CD4-positive, alpha-beta T cell (primary cell): ENCODE data around the gene NABP2. TPM values are rescaled to one million over a fixed set of nuclear protein-coding genes. Genes with fewer than 3 reads are reported as not detected.

ENCODE experiments used
- ATAC-seq: fragments of 200-7000 bp; cut with Tn5 transposase; one replicate; pipeline ENCODE4 v1.10.0; 2022; ENCODE audit warnings: mild to moderate bottlenecking; ENCODE audit not compliant: poor library complexity
- CTCF ChIA-PET: fragments of 350-600 bp; sonication (Branson Sonifier 250); formaldehyde crosslinking; loops from one replicate; lab custom pipeline; 2021; ENCODE audit warnings: antibody characterized with exemption, inconsistent platforms; lab: Charles Lee
- POLR2A ChIA-PET: fragments of 350-600 bp; sonication (Branson Sonifier 250); formaldehyde crosslinking; loops from one replicate; lab custom pipeline; 2021; ENCODE audit warnings: antibody characterized with exemption, inconsistent platforms; lab: Charles Lee
- DNase-seq, 14 experiments: peaks; one replicate each; pipeline ENCODE4 v3.0.0-alpha.2; 2013 to 2020; ENCODE audit warnings: mixed read lengths in 2 of 14
- H3K27ac ChIP-seq, 2 donors: one replicate each; pipeline versions ENCODE4 v1.5.1 to v1.7.0; 2013; ENCODE audit warnings: low read length in 2 of 2, low read depth in 1 of 2, mild to moderate bottlenecking in 1 of 2
- H3K27me3 ChIP-seq, 2 experiments: 1 replicate in 1 of 2; 2 replicates in 1 of 2; pipeline versions ENCODE4 v1.6.1 to v1.7.0; 2013; ENCODE audit warnings: low read length in 2 of 2, control low read depth in 1 of 2, mild to moderate bottlenecking in 1 of 2, moderate library complexity in 1 of 2; ENCODE audit not compliant: insufficient read depth in 2 of 2, control insufficient read depth in 1 of 2
- H3K36me3 ChIP-seq: one replicate; pipeline ENCODE4 v1.6.1; 2013; ENCODE audit warnings: low read length, control low read depth; ENCODE audit not compliant: insufficient read depth
- H3K4me1 ChIP-seq: one replicate; pipeline ENCODE4 v1.6.1; 2013; ENCODE audit warnings: low read length, control low read depth; ENCODE audit not compliant: insufficient read depth
- H3K4me3 ChIP-seq: one replicate; pipeline ENCODE4 v1.5.1; 2013; ENCODE audit warnings: mild to moderate bottlenecking, low read length, moderate library complexity
- H3K9me3 ChIP-seq, 2 experiments: 1 replicate in 1 of 2; 2 replicates in 1 of 2; pipeline versions ENCODE4 v1.6.1 to v1.7.0; 2013; ENCODE audit warnings: low read length in 2 of 2, mild to moderate bottlenecking in 2 of 2, control low read depth in 1 of 2, moderate library complexity in 1 of 2; ENCODE audit not compliant: control insufficient read depth in 1 of 2, insufficient read depth in 1 of 2
- H3K27ac Mint-ChIP-seq: one replicate; pipeline ENCODE4 v1.8.0; 2020; ENCODE audit warnings: mixed read lengths
- H3K27me3 Mint-ChIP-seq: one replicate; pipeline ENCODE4 v1.8.0; 2021; ENCODE audit warnings: mixed read lengths
- H3K36me3 Mint-ChIP-seq: one replicate; pipeline ENCODE4 v1.8.0; 2021; ENCODE audit warnings: low read depth, mixed read lengths
- H3K4me1 Mint-ChIP-seq: one replicate; pipeline ENCODE4 v1.8.0; 2021; ENCODE audit warnings: low read depth, mixed read lengths
- H3K4me3 Mint-ChIP-seq: one replicate; pipeline ENCODE4 v1.8.0; 2020; ENCODE audit warnings: mild to moderate bottlenecking, mixed read lengths
- H3K9me3 Mint-ChIP-seq: one replicate; pipeline ENCODE4 v1.8.0; 2020; ENCODE audit warnings: mixed read lengths
- intact Hi-C, 2 experiments: fragments of 100-400 bp; cut with DNase I in 1 of 2; cut with micrococcal nuclease in 1 of 2; formaldehyde crosslinking; loops; one replicate each; pipeline versions ENCODE4 v1.15.1 to v1.9.0; 2023 to 2025; cut with DNase I, micrococcal nuclease
- total RNA-seq, 174 experiments: library from RNA in 2 of 174; stranded (reverse) in 2 of 174; gene quantifications; one replicate each; pipeline ENCODE4 v1.2.3 and lab custom pipeline; 2021 to 2026
- TF ChIP-seq, protein P1 (sequence below): fragments of 200-600 bp; IDR thresholded peaks from one replicate; pipeline ENCODE4 v1.8.0; 2022; ENCODE audit warnings: antibody characterized with exemption, mild to moderate bottlenecking

NABP2 gene
- total RNA-seq, 2 experiments from 2014 or later = 7.6 to 9.1 TPM

DNA sequence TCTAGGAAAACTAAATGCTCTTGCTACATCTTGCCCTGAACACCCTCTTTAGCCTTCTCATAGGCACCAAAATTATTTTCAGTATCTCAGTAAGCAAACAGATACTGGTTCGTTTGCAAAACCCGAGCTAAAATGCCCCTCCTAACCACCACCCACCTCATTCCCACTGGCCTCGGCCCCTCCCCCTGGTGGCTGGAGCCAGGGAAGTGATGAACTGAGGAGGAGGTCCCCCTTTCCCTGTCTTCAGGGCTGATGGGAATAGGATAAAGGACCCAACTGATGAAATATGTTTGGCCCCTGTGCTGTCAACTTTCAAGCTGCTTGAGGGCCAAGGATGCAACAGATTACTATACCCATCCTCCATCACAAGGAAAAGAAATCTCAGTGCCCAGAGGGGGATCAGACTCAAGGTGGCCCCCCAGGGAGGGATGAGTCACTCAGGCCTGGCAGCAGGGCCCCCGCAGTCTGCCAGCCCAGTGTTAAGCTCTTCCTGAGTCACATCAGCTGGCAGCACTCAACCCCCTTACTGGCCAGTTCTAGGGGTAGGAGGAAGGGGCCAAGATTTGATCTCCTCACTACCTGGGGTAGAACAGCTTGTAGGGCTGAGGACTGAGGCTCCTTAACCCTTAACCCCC is 32.3 kb downstream of the NABP2 start:
- Mint-ChIP-seq H3K4me1 (peaks cover 20% of the 10 kb centered on the region), H3K27ac (peak overlapping the region; percentile 39), H3K27me3 (no peaks in the 10 kb centered on the region), H3K36me3 (peaks cover 49% of the 10 kb centered on the region), H3K9me3 (no peaks in the 10 kb centered on the region), H3K4me3 (peak overlapping the region; percentile 87)
- POLR2A ChIA-PET = interaction anchor here (0.6 to 2.7 kb wide), 4 partner anchors 10 to 384 kb away, joined by 3 to 19 read pairs (median 4); partner anchors contain the start of genes PA2G4 and RNF41
- Histone ChIP-seq H3K27ac (no peak overlapping the region), H3K36me3 (peaks cover 55% of the 10 kb centered on the region), H3K4me3 (no peak overlapping the region), H3K4me1 (peaks cover 27% of the 10 kb centered on the region), H3K9me3 (no peaks in the 10 kb centered on the region), H3K27me3 (no peaks in the 10 kb centered on the region)
- TF ChIP-seq, protein P1, sequence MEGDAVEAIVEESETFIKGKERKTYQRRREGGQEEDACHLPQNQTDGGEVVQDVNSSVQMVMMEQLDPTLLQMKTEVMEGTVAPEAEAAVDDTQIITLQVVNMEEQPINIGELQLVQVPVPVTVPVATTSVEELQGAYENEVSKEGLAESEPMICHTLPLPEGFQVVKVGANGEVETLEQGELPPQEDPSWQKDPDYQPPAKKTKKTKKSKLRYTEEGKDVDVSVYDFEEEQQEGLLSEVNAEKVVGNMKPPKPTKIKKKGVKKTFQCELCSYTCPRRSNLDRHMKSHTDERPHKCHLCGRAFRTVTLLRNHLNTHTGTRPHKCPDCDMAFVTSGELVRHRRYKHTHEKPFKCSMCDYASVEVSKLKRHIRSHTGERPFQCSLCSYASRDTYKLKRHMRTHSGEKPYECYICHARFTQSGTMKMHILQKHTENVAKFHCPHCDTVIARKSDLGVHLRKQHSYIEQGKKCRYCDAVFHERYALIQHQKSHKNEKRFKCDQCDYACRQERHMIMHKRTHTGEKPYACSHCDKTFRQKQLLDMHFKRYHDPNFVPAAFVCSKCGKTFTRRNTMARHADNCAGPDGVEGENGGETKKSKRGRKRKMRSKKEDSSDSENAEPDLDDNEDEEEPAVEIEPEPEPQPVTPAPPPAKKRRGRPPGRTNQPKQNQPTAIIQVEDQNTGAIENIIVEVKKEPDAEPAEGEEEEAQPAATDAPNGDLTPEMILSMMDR = no peak
- ATAC-seq (no peak), DNase-seq (no peak)
- intact Hi-C loops = loop anchor here (2.0 to 5.0 kb wide), 4 partner anchors 32 to 214 kb away; partner anchors contain the start of genes NABP2 (in 2 of the 2), RNF41 (in 1 of the 2) and RPS26 (in 1 of the 2)
- CTCF ChIA-PET = no interaction called here

DNA sequence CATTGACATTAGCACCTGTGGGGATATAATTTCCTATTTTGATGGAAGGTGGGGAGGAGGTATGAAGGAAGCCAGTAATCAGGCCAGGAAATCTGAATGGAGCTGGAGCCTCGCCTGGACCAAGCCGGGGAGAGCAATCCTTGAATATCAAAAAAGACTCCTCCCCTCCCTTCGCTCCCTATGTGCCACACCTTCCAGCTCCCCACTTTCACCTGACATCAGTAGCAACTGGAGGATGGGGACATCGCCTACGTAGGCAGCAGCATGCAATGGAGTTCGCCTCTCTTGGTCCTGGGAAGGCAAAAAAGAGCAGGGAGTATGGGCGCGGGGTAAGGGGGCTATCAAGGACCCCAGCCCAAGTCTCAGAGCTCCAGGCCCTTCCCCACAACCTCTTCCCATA is 32.9 kb downstream of the NABP2 start:
- Histone ChIP-seq H3K36me3 (peaks cover 49% of the 10 kb centered on the region), H3K9me3 (no peaks in the 10 kb centered on the region), H3K27ac (no peak overlapping the region), H3K27me3 (no peaks in the 10 kb centered on the region), H3K4me3 (peak overlapping the region; percentile 70), H3K4me1 (peaks cover 27% of the 10 kb centered on the region)
- no peaks in the 10 kb centered on the region for H3K27me3 Mint-ChIP-seq
- CTCF ChIA-PET = no interaction called here
- H3K27ac Mint-ChIP-seq = peak overlapping the region; percentile 39
- peaks cover 43% of the 10 kb centered on the region for H3K36me3 Mint-ChIP-seq
- POLR2A ChIA-PET = interaction anchor here (0.6 to 2.7 kb wide), 7 partner anchors 9 to 383 kb away, joined by 3 to 19 read pairs (median 4); partner anchors contain the start of genes PA2G4, PAN2 and RNF41
- peak overlapping the region; percentile 87 for H3K4me3 Mint-ChIP-seq
- DNase-seq (no peak), ATAC-seq (no peak)
- H3K4me1 Mint-ChIP-seq = peaks cover 20% of the 10 kb centered on the region
- intact Hi-C loops = loop anchor here (2.0 to 5.0 kb wide), 4 partner anchors 32 to 215 kb away; partner anchors contain the start of genes NABP2 (in 2 of the 2), RNF41 (in 1 of the 2) and RPS26 (in 1 of the 2)
- TF ChIP-seq, protein P1 = no peak
- H3K9me3 Mint-ChIP-seq = no peaks in the 10 kb centered on the region

DNA sequence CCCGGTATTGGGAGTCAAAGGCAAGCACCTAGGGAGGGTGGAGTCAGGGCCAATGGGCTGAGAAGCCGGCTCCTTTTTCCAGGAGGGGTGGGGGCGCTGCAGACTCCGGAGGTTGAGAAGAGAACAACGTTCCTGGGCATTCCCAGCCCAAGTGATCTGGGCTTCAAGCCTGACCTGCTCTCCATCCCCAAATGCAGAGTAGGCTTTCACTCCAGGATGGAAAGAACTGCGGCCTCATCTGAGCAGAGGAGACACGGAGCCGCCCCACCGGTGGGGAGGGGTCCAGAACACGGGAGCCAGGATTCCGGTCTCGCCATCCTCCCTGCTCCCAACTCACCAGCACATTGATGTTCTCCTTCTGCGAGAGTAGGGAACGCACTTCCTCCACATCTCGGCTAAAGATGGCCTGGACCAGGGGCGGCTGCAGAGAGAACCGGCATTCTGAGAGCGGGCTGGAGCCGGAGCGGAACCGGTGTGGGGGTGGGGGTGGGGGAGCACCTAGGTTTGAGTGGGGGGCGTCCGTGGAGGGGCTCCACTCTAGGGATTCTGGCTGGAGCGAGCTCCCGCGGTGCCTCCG is 33.4 kb downstream of the NABP2 start:
- peaks cover 27% of the 10 kb centered on the region for H3K4me1 ChIP-seq
- CTCF ChIA-PET = interaction anchor here (0.7 to 1.7 kb wide), 18 partner anchors 8 to 440 kb away, joined by 3 to 20 read pairs (median 4); partner anchors contain the start of genes COQ10A, CS, ESYT1 and ORMDL2
- no peak overlapping the region for H3K27ac ChIP-seq
- peaks cover 44% of the 10 kb centered on the region for H3K36me3 ChIP-seq
- TF ChIP-seq, protein P1 = no peak
- no peaks in the 10 kb centered on the region for H3K9me3 Mint-ChIP-seq
- intact Hi-C loops = loop anchor here (1.0 to 5.0 kb wide), 8 partner anchors 33 to 215 kb away; partner anchors contain the start of genes NABP2 (in 2 of the 2), ZC3H10 (in 2 of the 2), RNF41 (in 1 of the 2) and RPS26 (in 1 of the 2)
- ATAC-seq (peak; percentile 10), DNase-seq (peak in 2 of 14 experiments; percentile 4 to 5)
- H3K9me3 ChIP-seq = no peaks in the 10 kb centered on the region
- H3K4me1 Mint-ChIP-seq = peaks cover 20% of the 10 kb centered on the region
- H3K36me3 Mint-ChIP-seq = peaks cover 38% of the 10 kb centered on the region
- no peaks in the 10 kb centered on the region for H3K27me3 Mint-ChIP-seq
- H3K4me3 ChIP-seq = peak overlapping the region; percentile 70
- H3K27ac Mint-ChIP-seq = peak overlapping the region; percentile 39
- no peaks in the 10 kb centered on the region for H3K27me3 ChIP-seq
- H3K4me3 Mint-ChIP-seq = peak overlapping the region; percentile 87
- POLR2A ChIA-PET = interaction anchor here (0.9 to 2.7 kb wide), 10 partner anchors 9 to 231 kb away, joined by 3 to 19 read pairs (median 4); partner anchors contain the start of genes COQ10A, GLS2, PA2G4 and PAN2
